ENCODE measurements around the gene SSTR1. TPM values are rescaled to one million over a fixed set of nuclear protein-coding genes. Genes with fewer than 3 reads are reported as not detected.

SSTR1 gene
- total RNA-seq, 4 donors from 2014 or later, result 0.11 to 0.39 (median 0.13) TPM; not detected in 1

DNA sequence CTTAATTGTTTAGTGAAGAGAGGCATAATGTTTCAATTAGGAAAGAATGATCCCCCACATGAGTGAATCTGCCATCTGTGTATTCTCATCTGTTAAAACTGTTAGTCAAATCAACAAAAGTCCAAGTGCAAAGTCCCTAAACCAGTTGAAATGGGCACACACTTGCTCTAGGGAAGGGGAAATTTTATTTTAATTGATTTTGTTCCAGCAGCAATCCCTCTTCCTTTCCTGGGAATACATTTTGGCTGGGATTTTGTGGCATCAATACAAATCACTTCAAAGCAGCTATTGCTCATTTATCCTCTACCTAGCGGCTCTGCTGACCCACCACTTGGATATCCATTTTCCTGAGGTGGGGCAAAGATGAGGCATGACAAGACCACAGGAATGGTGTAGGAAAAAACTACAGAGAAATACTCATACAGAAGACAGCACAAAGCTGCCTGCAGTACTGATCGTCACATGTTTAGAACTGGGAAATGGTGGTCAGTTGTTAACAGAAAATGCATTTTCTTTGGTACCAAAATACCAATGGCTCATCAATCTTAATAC is 9.8 kb upstream of the SSTR1 start:
- no peaks in the 10 kb centered on the region for H3K36me3 ChIP-seq
- no peak for TF ChIP-seq POLR2A (IDR thresholded peaks at IDR 0.05)
- TF ChIP-seq, protein P1, sequence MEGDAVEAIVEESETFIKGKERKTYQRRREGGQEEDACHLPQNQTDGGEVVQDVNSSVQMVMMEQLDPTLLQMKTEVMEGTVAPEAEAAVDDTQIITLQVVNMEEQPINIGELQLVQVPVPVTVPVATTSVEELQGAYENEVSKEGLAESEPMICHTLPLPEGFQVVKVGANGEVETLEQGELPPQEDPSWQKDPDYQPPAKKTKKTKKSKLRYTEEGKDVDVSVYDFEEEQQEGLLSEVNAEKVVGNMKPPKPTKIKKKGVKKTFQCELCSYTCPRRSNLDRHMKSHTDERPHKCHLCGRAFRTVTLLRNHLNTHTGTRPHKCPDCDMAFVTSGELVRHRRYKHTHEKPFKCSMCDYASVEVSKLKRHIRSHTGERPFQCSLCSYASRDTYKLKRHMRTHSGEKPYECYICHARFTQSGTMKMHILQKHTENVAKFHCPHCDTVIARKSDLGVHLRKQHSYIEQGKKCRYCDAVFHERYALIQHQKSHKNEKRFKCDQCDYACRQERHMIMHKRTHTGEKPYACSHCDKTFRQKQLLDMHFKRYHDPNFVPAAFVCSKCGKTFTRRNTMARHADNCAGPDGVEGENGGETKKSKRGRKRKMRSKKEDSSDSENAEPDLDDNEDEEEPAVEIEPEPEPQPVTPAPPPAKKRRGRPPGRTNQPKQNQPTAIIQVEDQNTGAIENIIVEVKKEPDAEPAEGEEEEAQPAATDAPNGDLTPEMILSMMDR (IDR thresholded peaks at IDR 0.05), result no peak
- no peaks in the 10 kb centered on the region for H3K27me3 ChIP-seq
- DNase-seq, result no peak
- H3K27ac ChIP-seq, result no peak overlapping the region
- H3K4me1 ChIP-seq, result no peaks in the 10 kb centered on the region
- no peak overlapping the region for H3K4me3 ChIP-seq (replicated peaks in 1 of 3)
- no peaks in the 10 kb centered on the region for H3K9me3 ChIP-seq
- intact Hi-C loops (cut with DNase I), result no loop called here
- WGBS, 2 donors, result 90 to 96% methylated on average over 2 of the region's 2 CpGs

DNA sequence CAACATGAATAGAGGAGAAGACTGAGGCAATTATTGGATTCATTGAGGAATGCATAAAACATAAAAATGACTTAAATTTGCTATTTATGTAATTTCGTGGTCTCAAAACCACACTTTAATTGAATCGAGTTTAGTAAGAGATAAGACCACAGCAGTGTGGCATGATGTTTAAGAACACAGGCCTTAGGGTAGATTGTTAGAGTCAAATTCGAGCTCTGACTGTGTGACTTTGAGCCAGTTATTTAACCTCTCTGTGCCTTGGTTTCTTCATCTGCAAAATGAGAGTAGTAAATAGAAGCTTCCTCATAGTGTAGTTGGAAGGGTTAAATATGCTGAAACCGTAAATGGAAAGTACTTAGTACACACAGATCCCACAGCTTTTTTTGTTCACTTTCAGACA is 9.3 kb upstream of the SSTR1 start:
- no peak for DNase-seq
- Histone ChIP-seq H3K4me1 (no peaks in the 10 kb centered on the region), H3K27ac (no peak overlapping the region), H3K4me3 (replicated peaks in 1 of 3) (no peak overlapping the region), H3K27me3 (no peaks in the 10 kb centered on the region), H3K36me3 (no peaks in the 10 kb centered on the region), H3K9me3 (no peaks in the 10 kb centered on the region)
- intact Hi-C loops (cut with DNase I), result no loop called here
- WGBS, 2 donors, result 81 to 83% methylated on average over 4 of the region's 4 CpGs
- no peak for TF ChIP-seq POLR2A (IDR thresholded peaks at IDR 0.05)
- TF ChIP-seq, protein P1 (IDR thresholded peaks at IDR 0.05), result no peak

DNA sequence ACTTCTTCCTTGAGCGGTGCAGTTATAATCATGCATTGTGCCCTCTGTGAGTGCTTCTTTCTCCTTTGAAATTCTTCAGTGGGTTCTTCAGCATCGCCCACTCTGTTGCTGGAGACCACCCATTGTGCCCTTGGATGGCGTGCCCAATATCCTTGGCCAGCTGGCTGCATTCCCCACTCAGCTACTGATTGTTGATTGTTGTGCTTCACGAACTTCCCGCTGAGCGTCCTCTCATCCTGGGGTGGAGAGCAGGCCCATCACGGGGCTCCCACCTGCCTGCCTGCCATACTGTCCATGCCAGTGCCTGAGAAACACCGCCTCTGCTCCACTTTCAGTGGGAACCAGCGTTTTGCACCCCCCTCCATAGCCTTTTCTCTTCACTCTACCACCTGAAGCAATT is 8.6 kb upstream of the SSTR1 start:
- Histone ChIP-seq H3K27me3 (no peaks in the 10 kb centered on the region), H3K27ac (no peak overlapping the region), H3K4me1 (no peaks in the 10 kb centered on the region), H3K4me3 (replicated peaks in 1 of 3) (no peak overlapping the region), H3K36me3 (no peaks in the 10 kb centered on the region), H3K9me3 (no peaks in the 10 kb centered on the region)
- DNase-seq, result no peak
- TF ChIP-seq POLR2A (IDR thresholded peaks at IDR 0.05), result no peak
- TF ChIP-seq, protein P1 (IDR thresholded peaks at IDR 0.05), result no peak
- 63 to 90% methylated on average over 9 of the region's 9 CpGs for WGBS, 2 donors
- intact Hi-C loops (cut with DNase I), result no loop called here

DNA sequence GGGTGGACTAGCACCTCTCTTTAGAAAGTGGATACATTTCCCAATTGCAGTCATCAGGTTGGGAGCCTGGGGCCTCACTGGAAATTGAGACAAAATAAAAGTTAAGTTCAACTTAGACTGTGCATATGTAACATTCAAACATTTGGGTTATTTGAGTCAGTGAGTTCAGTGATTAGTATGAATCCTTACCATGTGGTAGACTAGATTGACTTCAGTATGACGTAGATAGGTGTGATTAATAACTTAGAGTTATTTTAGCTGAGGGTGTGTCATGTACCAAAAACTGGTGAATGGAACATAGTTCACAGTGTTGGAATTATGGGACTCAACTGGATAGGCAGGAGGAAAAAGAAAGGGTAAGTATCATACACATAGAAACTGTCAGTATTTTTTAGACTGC is 8.0 kb upstream of the SSTR1 start:
- Histone ChIP-seq H3K4me3 (replicated peaks in 1 of 3) (no peak overlapping the region), H3K36me3 (no peaks in the 10 kb centered on the region), H3K27me3 (no peaks in the 10 kb centered on the region), H3K27ac (no peak overlapping the region), H3K9me3 (no peaks in the 10 kb centered on the region), H3K4me1 (no peaks in the 10 kb centered on the region)
- no peak for TF ChIP-seq POLR2A (IDR thresholded peaks at IDR 0.05)
- TF ChIP-seq, protein P1 (IDR thresholded peaks at IDR 0.05), result no peak
- 89 to 92% methylated on average over 1 of the region's 1 CpG for WGBS, 2 donors
- intact Hi-C loops (cut with DNase I), result no loop called here
- DNase-seq, result no peak

DNA sequence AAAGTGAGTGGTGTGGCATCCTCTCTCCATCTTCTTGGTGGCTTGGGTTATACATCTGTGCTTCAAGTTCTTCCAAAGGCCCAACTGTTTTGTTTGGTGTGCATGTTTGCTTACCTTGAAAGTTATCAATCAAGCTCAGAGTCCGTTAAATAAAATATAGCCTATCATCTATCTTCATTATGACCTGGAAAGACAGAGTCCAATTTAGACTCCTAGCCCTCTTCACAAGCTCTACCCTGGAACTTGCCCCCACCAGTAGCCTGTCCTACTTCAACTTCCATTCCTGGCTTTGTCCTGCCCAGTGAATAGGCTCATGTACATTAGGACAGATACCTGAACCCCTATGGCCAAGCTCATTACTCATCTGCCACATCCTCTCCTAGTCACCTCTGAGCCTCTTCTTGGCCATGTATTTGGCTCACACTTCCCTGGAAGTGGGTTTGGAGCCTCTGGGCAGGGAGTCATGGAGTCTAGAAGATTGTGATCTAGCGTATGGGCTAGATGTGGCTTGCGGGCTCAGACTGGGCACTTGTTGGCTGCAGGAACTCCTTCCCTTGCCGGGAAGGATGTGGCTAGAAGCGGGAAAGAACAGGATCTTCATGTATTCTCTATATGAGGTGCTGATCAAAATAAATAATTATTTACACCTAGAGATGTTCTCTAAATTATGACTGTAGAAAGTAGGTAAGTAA is 6.4 kb upstream of the SSTR1 start:
- Histone ChIP-seq H3K27ac (no peak overlapping the region), H3K27me3 (no peaks in the 10 kb centered on the region), H3K9me3 (no peaks in the 10 kb centered on the region), H3K36me3 (no peaks in the 10 kb centered on the region), H3K4me3 (replicated peaks in 1 of 3) (no peak overlapping the region), H3K4me1 (no peaks in the 10 kb centered on the region)
- intact Hi-C loops (cut with DNase I), result no loop called here
- 94 to 97% methylated on average over 5 of the region's 5 CpGs for WGBS, 2 donors
- TF ChIP-seq, protein P1 (IDR thresholded peaks at IDR 0.05), result no peak
- no peak for TF ChIP-seq POLR2A (IDR thresholded peaks at IDR 0.05)
- no peak for DNase-seq
